Lower lobe of right lung (tissue), 2 donors: ENCODE data around the gene LRP1. TPM values are rescaled to one million over a fixed set of nuclear protein-coding genes. Genes with fewer than 3 reads are reported as not detected.

Experiments used
- ATAC-seq, 2 donors: fragments of 200-7000 bp; cut with Tn5 transposase; one replicate each; pipeline ENCODE4 v1.9.1; 2020 to 2022; ENCODE audit warnings: mild to moderate bottlenecking in 2 of 2, moderate library complexity in 2 of 2
- DNase-seq: peaks from one replicate; pipeline ENCODE4 v3.0.0-alpha.2; 2020
- H3K27ac ChIP-seq: fragments of 200-600 bp; one replicate; pipeline ENCODE4 v1.8.0; 2022
- H3K27me3 ChIP-seq: fragments of 200-600 bp; one replicate; pipeline ENCODE4 v1.8.0; 2022; ENCODE audit warnings: low read depth
- H3K36me3 ChIP-seq: fragments of 200-600 bp; one replicate; pipeline ENCODE4 v1.8.0; 2022; ENCODE audit warnings: mild to moderate bottlenecking
- H3K4me1 ChIP-seq: fragments of 200-600 bp; one replicate; pipeline ENCODE4 v1.8.0; 2022
- H3K4me3 ChIP-seq: fragments of 200-600 bp; one replicate; pipeline ENCODE4 v1.8.0; 2022; ENCODE audit warnings: mild to moderate bottlenecking
- H3K9me3 ChIP-seq: fragments of 200-600 bp; one replicate; pipeline ENCODE4 v1.8.0; 2022
- CTCF ChIP-seq: fragments of 200-600 bp; IDR thresholded peaks from one replicate; pipeline ENCODE4 v1.8.0; 2022; ENCODE audit warnings: antibody characterized with exemption, mild to moderate bottlenecking
- intact Hi-C: fragments of 100-400 bp; cut with DNase I; formaldehyde crosslinking; loops from one replicate; pipeline ENCODE4 v1.11.0; 2022
- total RNA-seq: library from RNA; stranded (reverse); fragmentation: NEBNext Ultra II Directional; extraction: Animal tissue kit (Norgen Biotek cat#: 25700); gene quantifications from one replicate; pipeline ENCODE4 v1.2.1, GENCODE V29; 2021
- donor health status: DM: no; HTN: yes; CAD: no; lungs with severe emphysema.

The LRP1 gene
- total RNA-seq, 1 donor from 2014 or later, result 404 TPM

- Histone ChIP-seq H3K36me3 (peaks cover 46% of the 10 kb centered on the region), H3K9me3 (no peaks in the 10 kb centered on the region), H3K4me3 (no peak overlapping the region), H3K4me1 (peaks cover 39% of the 10 kb centered on the region), H3K27me3 (peaks cover 40% of the 10 kb centered on the region), H3K27ac (no peak overlapping the region)
- peak; percentile 90 for DNase-seq
- peak; percentile 96 for TF ChIP-seq CTCF
- ATAC-seq, result peak; percentile 87 to 88
- intact Hi-C loops, result no loop called here
Observed at GRCh38 chr12:57213058-57213715, 84.9 kb downstream of the LRP1 start.

GRCh38 chr12:57213763-57214397, 85.6 kb downstream of the LRP1 start:
- Histone ChIP-seq H3K27ac (no peak overlapping the region), H3K4me3 (no peak overlapping the region), H3K36me3 (peaks cover 39% of the 10 kb centered on the region), H3K4me1 (peaks cover 39% of the 10 kb centered on the region), H3K9me3 (no peaks in the 10 kb centered on the region), H3K27me3 (peaks cover 47% of the 10 kb centered on the region)
- TF ChIP-seq CTCF, result no peak
- DNase-seq, result no peak
- intact Hi-C loops, result no loop called here
- ATAC-seq, result peak in 1 of 2 donors; percentile 1

GRCh38 chr12:57214398-57214781, 86.1 kb downstream of the LRP1 start:
- Histone ChIP-seq H3K36me3 (peaks cover 34% of the 10 kb centered on the region), H3K4me3 (no peak overlapping the region), H3K27ac (no peak overlapping the region), H3K27me3 (peaks cover 52% of the 10 kb centered on the region), H3K9me3 (no peaks in the 10 kb centered on the region), H3K4me1 (peaks cover 39% of the 10 kb centered on the region)
- no peak for DNase-seq
- TF ChIP-seq CTCF, result peak; percentile 66
- peak; percentile 66 to 77 for ATAC-seq
- intact Hi-C loops, result no loop called here

GRCh38 chr12:57215065-57215464, 86.8 kb downstream of the LRP1 start:
- peaks cover 27% of the 10 kb centered on the region for H3K36me3 ChIP-seq
- TF ChIP-seq CTCF, result no peak
- H3K9me3 ChIP-seq, result no peaks in the 10 kb centered on the region
- H3K27me3 ChIP-seq, result peaks cover 59% of the 10 kb centered on the region
- ATAC-seq, result no peak
- no peak overlapping the region for H3K4me3 ChIP-seq
- no peak overlapping the region for H3K27ac ChIP-seq
- intact Hi-C loops, result no loop called here
- DNase-seq, result no peak
- peaks cover 39% of the 10 kb centered on the region for H3K4me1 ChIP-seq

GRCh38 chr12:57215668-57216013, 87.4 kb downstream of the LRP1 start:
- Histone ChIP-seq H3K27ac (no peak overlapping the region), H3K4me1 (peaks cover 39% of the 10 kb centered on the region), H3K36me3 (peaks cover 21% of the 10 kb centered on the region), H3K27me3 (peaks cover 64% of the 10 kb centered on the region), H3K4me3 (no peak overlapping the region), H3K9me3 (no peaks in the 10 kb centered on the region)
- intact Hi-C loops, result no loop called here
- ATAC-seq (peak in 1 of 2 donors; percentile 1), DNase-seq (no peak)
- TF ChIP-seq CTCF, result no peak
